ENCODE data around the gene HDAC4.

GRCh38 chr2:239034561-239035341, 366.1 kb downstream of the HDAC4 start:
- TF ChIP-seq CTCF (IDR thresholded peaks at IDR 0.05) (no peak), POLR2A (IDR thresholded peaks at IDR 0.05) (no peak), EP300 (IDR thresholded peaks at IDR 0.05) (no peak)

Data from stomach (tissue), 4 donors.